HepG2 (cell line): ENCODE measurements around the gene JPH3. TPM values are rescaled to one million over a fixed set of nuclear protein-coding genes. Genes with fewer than 3 reads are reported as not detected.

ENCODE experiments used
- ARID2 ChIP-seq: sonication (generic); formaldehyde crosslinking; IDR thresholded peaks from 2 replicates; pipeline ENCODE4 v1.8.1; 2022; ENCODE audit warnings: mild to moderate bottlenecking, missing genetic modification reagents, borderline replicate concordance
- HHEX ChIP-seq: IDR thresholded peaks from 2 replicates; pipeline ENCODE4 v1.6.1; 2016; ENCODE audit warnings: control low read depth
- HINFP ChIP-seq: sonication (generic); formaldehyde crosslinking; IDR thresholded peaks from 2 replicates; pipeline ENCODE4 v1.4.0; 2020; ENCODE audit warnings: low read depth, mild to moderate bottlenecking, missing genetic modification reagents
- HIVEP1 ChIP-seq: sonication (generic); formaldehyde crosslinking; IDR thresholded peaks from 2 replicates; pipeline ENCODE4 v1.4.0; 2020; ENCODE audit warnings: mild to moderate bottlenecking, missing genetic modification reagents
- HMGXB4 ChIP-seq, 2 experiments: sonication (generic) in 1 of 2; formaldehyde crosslinking in 1 of 2; IDR thresholded peaks; 2 replicates each; pipeline versions ENCODE4 v1.4.0 to v1.6.1; 2018 to 2020; ENCODE audit warnings: missing genetic modification reagents in 2 of 2, borderline replicate concordance in 1 of 2, low read depth in 1 of 2, mild to moderate bottlenecking in 1 of 2, missing biosample characterization in 1 of 2
- KLF15 ChIP-seq: sonication (generic); formaldehyde crosslinking; IDR thresholded peaks from 2 replicates; pipeline ENCODE4 v1.8.1; 2023; ENCODE audit warnings: borderline replicate concordance, mild to moderate bottlenecking, inconsistent platforms, missing genetic modification reagents, mixed read lengths
- MLX ChIP-seq: IDR thresholded peaks from 2 replicates; pipeline ENCODE4 v1.6.1; 2016
- POLR2A ChIP-seq, 2 experiments: IDR thresholded peaks; 2 replicates each; pipeline ENCODE4 v1.6.1; 2011; ENCODE audit warnings: low read depth in 2 of 2, low read length in 2 of 2, mild to moderate bottlenecking in 1 of 2, moderate library complexity in 1 of 2; ENCODE audit not compliant: insufficient read depth in 1 of 2
- REPIN1 ChIP-seq: sonication (generic); formaldehyde crosslinking; IDR thresholded peaks from 2 replicates; pipeline ENCODE4 v1.8.0; 2022; ENCODE audit warnings: missing genetic modification reagents, low read depth, mild to moderate bottlenecking, borderline replicate concordance
- RXRA ChIP-seq: sonication (generic); formaldehyde crosslinking; IDR thresholded peaks from 2 replicates; pipeline ENCODE4 v1.5.1; 2020; ENCODE audit warnings: missing genetic modification reagents
- SALL1 ChIP-seq: sonication (generic); formaldehyde crosslinking; IDR thresholded peaks from 2 replicates; pipeline ENCODE4 v1.8.0; 2022; ENCODE audit warnings: mild to moderate bottlenecking, missing genetic modification reagents
- SATB2 ChIP-seq: sonication (generic); formaldehyde crosslinking; IDR thresholded peaks from 2 replicates; pipeline ENCODE4 v1.5.0; 2020; ENCODE audit warnings: missing genetic modification reagents
- SMC3 ChIP-seq: IDR thresholded peaks from 2 replicates; pipeline ENCODE4 v1.6.1; 2011; ENCODE audit warnings: low read length, improper control_type of control experiment
- SP140L ChIP-seq: sonication (generic); formaldehyde crosslinking; IDR thresholded peaks from 2 replicates; pipeline ENCODE4 v1.4.0; 2020; ENCODE audit warnings: missing genetic modification reagents, borderline replicate concordance
- TBX2 ChIP-seq: sonication (generic); formaldehyde crosslinking; IDR thresholded peaks from 2 replicates; pipeline ENCODE4 v1.5.0; 2020; ENCODE audit warnings: missing genetic modification reagents, mild to moderate bottlenecking, borderline replicate concordance
- THAP8 ChIP-seq: sonication (generic); formaldehyde crosslinking; IDR thresholded peaks from 2 replicates; pipeline ENCODE4 v1.5.1; 2020; ENCODE audit warnings: missing genetic modification reagents, mild to moderate bottlenecking, borderline replicate concordance
- ZFP37 ChIP-seq: sonication (generic); formaldehyde crosslinking; IDR thresholded peaks from 2 replicates; pipeline ENCODE4 v1.4.0; 2020; ENCODE audit warnings: missing genetic modification reagents, borderline replicate concordance
- ZFY ChIP-seq: sonication (generic); formaldehyde crosslinking; IDR thresholded peaks from 2 replicates; pipeline ENCODE4 v1.4.0; 2020; ENCODE audit warnings: missing genetic modification reagents
- ZNF138 ChIP-seq: sonication (generic); formaldehyde crosslinking; IDR thresholded peaks from 2 replicates; pipeline ENCODE4 v1.5.0; 2020; ENCODE audit warnings: mild to moderate bottlenecking, low read depth, missing genetic modification reagents
- ZNF263 ChIP-seq: sonication (generic); formaldehyde crosslinking; IDR thresholded peaks from 2 replicates; pipeline ENCODE4 v1.4.0; 2020; ENCODE audit warnings: missing genetic modification reagents
- ZNF343 ChIP-seq: sonication (generic); formaldehyde crosslinking; IDR thresholded peaks from 2 replicates; pipeline ENCODE4 v1.4.0; 2020; ENCODE audit warnings: mild to moderate bottlenecking, missing genetic modification reagents
- ZNF552 ChIP-seq: sonication (generic); formaldehyde crosslinking; IDR thresholded peaks from 2 replicates; pipeline ENCODE4 v1.9.0; 2022; ENCODE audit warnings: missing genetic modification reagents, mild to moderate bottlenecking, borderline replicate concordance
- ZNF607 ChIP-seq: sonication (generic); formaldehyde crosslinking; IDR thresholded peaks from 2 replicates; pipeline ENCODE4 v1.5.1; 2020; ENCODE audit warnings: missing genetic modification reagents, mild to moderate bottlenecking, borderline replicate concordance
- ZNF770 ChIP-seq: sonication (generic); formaldehyde crosslinking; IDR thresholded peaks from 2 replicates; pipeline ENCODE4 v1.5.0; 2020; ENCODE audit warnings: mild to moderate bottlenecking, missing genetic modification reagents
- ZNF790 ChIP-seq: sonication (generic); formaldehyde crosslinking; IDR thresholded peaks from 2 replicates; pipeline ENCODE4 v1.8.0; 2022; ENCODE audit warnings: missing genetic modification reagents, mild to moderate bottlenecking, borderline replicate concordance
- polyA plus RNA-seq, 8 experiments: library from polyadenylated mRNA; depleted of rRNA in 3 of 8; stranded (reverse) in 7 of 8; unstranded in 1 of 8; fragments of >200 nt; fragmentation: Illumina TruSeq in 4 of 8; extraction: Trizol in 4 of 8; gene quantifications; 2 replicates each; pipeline versions ENCODE4 v1.2.1 to v1.2.3, GENCODE V29; 2011 to 2016; ENCODE audit warnings: low read depth in 4 of 8, missing spikeins in 1 of 8, mixed read lengths in 1 of 8; ENCODE audit not compliant: insufficient read depth in 1 of 8
- total RNA-seq, 5 experiments: library from RNA; depleted of rRNA; stranded (reverse); fragments of >200 nt; fragmentation: Illumina TruSeq; extraction: Trizol; gene quantifications; 2 replicates each; pipeline ENCODE4 v1.2.3, GENCODE V29; 2016; ENCODE audit warnings: low read depth in 1 of 5

The JPH3 gene
- total and polyA plus RNA-seq, 2 of the 13 experiments (the other 11 are each of a cell fraction or from before 2014, with no cell fraction given) = not detected

- TF ChIP-seq SALL1 (CRISPR knock-in tag) (peak; percentile 81), ZNF552 (CRISPR knock-in tag) (peak; percentile 70; the same call in 1 of the 2 replicates), RXRA (peak; percentile 67), MLX (0 out of 2 replicates have a peak, but pooled peaks have one; percentile 19), ZNF790 (no peak), SMC3 (no peak), ZNF263 (CRISPR knock-in tag) (peak; percentile 81), ZNF138 (CRISPR knock-in tag) (peak; percentile 90; the same call in 1 of the 2 replicates), SATB2 (CRISPR knock-in tag) (peak; percentile 67; the same call in 1 of the 2 replicates), ZNF343 (peak; percentile 84; the same call in 1 of the 2 replicates), HINFP (CRISPR knock-in tag) (peak; percentile 44; the same call in 1 of the 2 replicates), SP140L (CRISPR knock-in tag) (no peak), THAP8 (CRISPR knock-in tag) (no peak), REPIN1 (CRISPR knock-in tag) (peak; percentile 65), HIVEP1 (CRISPR knock-in tag) (0 out of 2 replicates have a peak, but pooled peaks have one; percentile 27), POLR2A (IDR thresholded peaks at IDR 0.05; ENCODE audit: insufficient read depth in 1 of 2, low read depth in 2 of 2, low read length in 2 of 2) (no peak), ZNF770 (CRISPR knock-in tag) (0 out of 2 replicates have a peak, but pooled peaks have one; percentile 24), ZFY (peak; percentile 80), ARID2 (CRISPR knock-in tag) (no peak), TBX2 (CRISPR knock-in tag) (peak; percentile 64), HMGXB4 (CRISPR knock-in tag; IDR thresholded peaks at IDR 0.05; ENCODE audit: borderline replicate concordance in 1 of 2, low read depth in 1 of 2) (0 out of 4 replicates have a peak, but pooled peaks of 1 of the 2 experiments have one; percentile 34), ZNF607 (CRISPR knock-in tag) (peak; percentile 58; the same call in 1 of the 2 replicates), KLF15 (peak; percentile 91), HHEX (CRISPR knock-in tag) (no peak), ZFP37 (peak; percentile 54; the same call in 1 of the 2 replicates)
These were observed 76.3 kb downstream of the JPH3 start (continued) for GRCh38 chr16:87678618-87679017.
